NOMO-1 treated with DMSO at 0.1 percent for 48 hours (cell line): ENCODE measurements around the gene ARMC2.
"Not testable (repeated sequence)": the region's sequence is repeated elsewhere in the genome, so short reads cannot be mapped to it uniquely, and the experiment has no call there.

Experiments used
- DNase-seq: peaks from one replicate; lab custom pipeline; 2025; ENCODE audit not compliant: unreplicated experiment; lab: John Stamatoyannopoulos, UW

Gene ARMC2

DNA sequence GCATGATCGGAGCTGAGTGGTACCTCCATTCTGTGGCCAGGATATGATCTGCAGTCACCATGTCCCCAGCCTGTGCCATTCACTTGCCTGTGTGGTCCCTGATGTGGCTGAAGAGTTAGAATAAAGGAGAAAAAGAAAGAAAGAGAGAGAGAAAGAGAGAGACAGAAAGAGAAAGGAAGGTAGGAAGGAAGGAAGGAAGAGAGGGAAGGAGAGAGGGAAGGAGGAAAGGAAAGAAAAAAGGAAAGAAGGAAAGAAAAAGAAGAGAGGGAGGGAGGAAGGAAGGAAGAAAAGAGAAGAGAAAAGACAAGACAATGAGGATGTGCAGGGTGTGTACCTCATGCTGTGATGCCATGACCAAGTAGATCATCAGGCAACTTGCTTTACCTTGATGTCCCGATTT is 22.1 kb downstream of the ARMC2 start:
- DNase-seq: no peak

DNA sequence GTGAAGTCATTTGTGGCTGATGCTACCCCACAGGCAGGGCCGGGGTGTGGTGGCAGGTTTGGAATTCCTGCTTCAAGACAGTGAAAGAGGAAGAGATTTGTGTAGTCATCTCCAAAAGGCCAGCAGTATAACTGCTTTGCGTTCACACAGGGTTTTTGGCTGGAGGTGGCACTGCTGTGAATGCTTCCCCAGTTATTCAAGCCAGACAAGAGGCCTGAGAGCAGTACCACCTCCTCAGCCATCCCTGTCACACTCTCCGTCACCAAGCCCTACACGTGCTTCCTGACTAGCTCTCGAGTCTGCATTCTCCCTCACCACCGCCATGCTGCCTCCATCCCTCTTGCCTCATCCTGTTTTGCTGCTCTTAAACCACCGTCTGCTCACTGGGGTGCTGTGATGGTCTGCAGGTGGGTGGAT is 23.9 kb downstream of the ARMC2 start:
- DNase-seq: peak; percentile 21

DNA sequence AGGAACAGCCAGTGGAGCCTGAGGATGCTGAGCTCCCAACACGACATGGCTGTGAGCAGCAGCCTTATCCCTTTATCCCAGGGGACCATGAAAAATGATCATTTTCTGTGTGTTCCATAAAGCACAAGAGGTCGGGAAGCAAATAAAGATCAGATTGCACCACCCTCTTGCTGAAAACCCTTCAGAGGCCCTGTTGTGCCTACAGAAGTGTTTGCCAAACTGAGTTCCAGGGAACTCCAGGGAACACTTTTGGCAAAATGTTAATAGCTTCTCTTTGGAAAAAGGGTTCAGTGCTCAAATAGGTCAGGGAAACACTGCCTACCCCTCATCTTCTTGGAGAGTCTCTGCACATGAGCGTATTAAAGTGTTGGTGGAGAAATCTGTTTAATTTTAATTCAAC is 24.4 kb downstream of the ARMC2 start:
- no peak for DNase-seq

DNA sequence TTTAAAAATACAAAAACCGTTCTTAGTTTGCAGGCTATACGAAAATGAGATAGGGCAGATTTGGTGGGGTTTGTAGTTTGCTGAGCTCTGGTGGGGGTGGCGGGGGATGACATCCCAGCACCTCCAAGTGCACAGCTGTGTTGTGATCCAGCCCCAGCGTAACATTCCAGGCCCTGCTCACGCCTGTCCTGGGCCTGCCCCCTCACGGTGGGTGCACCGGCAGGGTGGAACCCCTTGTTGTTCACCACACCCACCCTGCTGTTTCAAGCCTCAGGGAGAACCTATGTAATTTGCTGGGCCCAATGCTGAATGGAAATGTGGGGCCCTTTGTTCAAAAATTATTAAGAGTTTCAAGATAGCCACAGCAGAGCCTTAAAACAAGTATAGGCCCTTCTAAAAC is 25.0 kb downstream of the ARMC2 start:
- DNase-seq: no peak

DNA sequence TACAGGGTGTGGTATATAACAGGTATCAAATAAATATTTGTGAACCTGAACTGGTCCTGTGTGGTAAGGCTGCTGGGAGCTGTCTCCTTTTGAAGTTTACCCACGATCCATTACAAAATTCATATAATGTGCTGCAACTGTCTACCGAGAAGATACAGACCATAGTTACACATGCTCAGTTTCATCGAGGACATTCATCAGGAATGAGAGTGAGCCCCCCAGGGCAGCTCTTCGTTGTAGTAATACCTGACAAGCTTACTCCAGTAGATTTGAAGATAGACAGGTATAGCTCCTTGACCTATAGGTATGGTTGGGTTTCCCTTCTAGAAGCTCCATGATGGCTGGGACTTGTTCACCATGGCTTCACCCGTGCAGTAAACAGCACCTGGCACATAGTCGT is 25.7 kb downstream of the ARMC2 start:
- DNase-seq: no peak

DNA sequence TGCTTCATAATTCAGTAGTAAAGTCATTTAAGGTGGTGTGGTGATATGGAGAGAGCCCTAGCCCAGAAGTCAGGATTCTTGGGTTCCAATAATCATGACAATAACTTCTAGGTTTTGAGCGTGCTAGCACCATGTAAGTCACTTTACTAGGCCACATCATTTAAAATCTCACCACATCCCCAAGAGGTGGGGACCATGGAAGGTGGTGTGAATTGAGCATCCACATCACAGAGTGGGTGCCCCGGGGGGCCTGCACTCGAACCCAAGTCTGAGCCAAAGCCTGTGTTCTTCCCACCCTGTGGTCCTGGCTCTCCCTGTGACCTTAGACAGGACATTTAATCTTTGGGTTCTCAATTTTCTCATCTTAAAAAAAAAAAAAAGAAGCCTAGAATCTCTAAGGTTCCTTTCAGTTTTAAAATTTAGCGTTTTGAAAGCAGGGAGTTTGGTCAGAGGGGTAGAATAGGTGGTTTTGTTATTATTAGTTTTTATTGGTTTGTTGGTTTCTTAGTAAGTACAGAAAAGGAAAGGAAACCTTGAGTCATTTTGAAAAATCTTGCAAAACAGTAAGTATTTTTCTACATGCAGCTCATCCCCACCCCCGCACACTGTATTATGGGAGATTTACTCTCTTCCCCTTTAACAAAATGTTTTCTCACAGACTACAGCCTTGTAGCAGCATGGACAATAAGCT is 26.4 kb downstream of the ARMC2 start:
- peak; percentile 93 for DNase-seq

DNA sequence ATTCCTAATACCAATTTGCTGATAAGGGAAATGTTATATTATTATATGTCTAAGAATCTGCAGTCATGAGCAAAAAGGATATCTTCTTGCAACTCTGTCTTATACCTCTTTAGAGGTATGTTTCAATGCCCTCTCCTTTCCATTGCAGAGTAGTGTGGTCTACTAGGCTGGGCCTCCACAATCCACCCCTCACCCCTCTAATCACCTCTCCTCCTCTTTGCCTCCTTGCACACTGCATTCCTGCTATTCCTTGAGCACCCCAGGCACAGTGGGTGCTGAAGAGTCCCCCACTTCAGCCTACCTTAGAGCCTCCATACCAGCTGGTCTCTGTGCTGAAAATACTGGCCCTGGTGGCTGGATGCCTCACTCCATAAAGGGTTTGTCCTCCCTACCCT is 26.9 kb downstream of the ARMC2 start:
- DNase-seq: no peak

DNA sequence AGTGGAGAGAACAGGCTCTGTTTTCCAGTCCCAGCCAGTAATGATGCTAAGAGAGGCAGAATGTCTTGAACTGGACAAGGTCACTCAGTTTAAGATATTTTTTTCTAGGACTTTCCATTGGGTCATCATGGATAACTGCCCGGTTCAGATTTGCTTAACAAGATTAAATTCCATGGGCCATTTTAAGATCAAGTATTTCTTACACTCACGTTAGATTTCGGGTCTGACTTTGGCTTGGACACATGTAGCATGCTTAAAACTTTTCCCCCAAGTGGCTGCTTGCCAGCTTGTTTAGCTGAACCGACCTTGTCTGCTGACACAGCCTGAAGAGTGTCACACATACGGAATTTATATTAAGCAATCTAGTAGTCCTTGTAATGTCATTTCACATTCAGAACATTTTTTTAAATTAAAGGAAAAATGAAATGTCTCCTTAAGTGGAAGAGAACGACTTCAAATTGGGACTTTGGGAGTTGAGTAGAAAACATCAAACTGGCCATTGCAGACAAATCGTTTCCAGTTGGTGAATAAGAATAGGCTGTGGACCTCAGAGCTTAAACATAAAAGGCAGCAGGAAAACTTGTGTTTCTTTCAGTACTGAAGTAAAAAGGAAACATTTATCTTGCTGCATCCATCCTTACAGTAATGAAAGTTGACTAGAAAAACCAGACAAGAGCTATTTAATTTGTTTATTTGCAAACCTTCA is 29.0 kb downstream of the ARMC2 start:
- no peak for DNase-seq

DNA sequence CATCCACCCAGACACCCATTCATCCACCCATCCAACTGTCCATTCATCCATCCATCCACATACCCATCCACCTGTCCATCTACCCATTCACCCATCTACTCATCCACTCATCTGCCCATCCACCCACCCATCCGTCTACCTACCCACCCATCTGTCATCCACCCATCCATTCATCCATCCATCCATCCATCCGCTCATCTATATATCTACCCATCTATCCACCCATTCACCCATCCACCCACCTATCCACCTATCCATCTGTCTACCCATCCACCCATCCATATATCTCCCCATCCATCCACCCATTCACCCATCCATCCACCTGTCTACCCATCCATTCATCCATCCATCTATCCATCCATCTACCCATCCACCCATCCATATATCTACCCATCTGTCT is 30.7 kb downstream of the ARMC2 start:
- DNase-seq: no peak

DNA sequence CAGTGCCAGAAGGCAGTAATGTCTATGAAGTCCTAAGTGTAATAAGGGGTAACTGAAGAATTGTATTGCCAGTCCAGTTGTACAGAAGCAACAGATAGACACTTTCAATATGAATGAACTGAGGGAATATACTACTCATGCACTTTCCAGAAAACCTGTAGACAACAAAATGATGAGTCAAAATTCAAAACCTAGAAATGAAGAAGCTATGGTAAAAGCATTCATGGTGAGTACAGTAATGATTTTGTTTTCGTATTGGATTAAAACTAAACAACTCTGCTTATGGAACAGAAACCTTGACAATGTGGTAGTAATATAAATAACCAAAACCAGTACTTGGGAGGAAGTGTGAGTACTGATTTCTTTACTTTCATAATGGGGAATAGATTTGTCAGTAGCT is 35.0 kb downstream of the ARMC2 start:
- peak; percentile 20 for DNase-seq

DNA sequence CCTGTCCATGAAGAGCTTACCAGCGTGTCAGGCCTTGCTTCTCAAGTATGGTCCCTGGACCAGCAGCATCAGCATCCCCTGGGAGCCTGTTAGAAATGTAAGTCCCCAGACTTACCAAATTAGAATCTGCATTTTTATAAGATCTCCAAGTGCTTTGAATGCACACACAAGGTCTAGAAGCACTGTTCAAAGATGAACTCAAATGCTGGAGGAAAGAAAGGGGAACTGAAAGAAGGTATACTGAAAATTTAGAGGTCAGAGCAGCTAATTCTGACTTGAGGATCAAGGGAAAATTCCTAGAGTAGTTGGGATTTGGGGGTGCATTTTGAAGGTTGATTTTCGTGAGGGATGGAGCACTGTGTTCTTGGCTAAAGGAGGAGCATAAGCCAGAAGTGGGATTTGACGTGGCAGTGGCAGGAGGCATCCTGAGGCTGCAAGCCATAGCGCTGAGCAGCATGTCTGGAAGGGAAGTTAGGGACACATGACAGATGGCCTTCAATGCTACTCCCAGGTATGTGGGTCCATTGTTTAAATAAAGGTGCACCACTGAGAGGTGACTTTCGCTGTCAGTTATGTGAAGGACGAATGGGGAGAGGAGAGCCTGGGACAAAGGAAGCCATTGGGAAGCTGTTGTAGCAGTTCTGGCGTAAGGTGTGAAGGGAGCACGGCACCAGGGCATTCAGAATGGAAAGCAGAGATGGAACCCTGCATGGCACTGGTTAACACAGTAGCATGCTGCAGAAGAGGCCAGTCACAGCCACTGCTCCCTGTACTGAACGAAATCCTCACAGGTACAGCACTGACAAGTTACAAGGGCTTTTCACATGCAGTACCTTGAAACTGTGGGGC is 36.2 kb downstream of the ARMC2 start:
- peak; percentile 62 for DNase-seq

DNA sequence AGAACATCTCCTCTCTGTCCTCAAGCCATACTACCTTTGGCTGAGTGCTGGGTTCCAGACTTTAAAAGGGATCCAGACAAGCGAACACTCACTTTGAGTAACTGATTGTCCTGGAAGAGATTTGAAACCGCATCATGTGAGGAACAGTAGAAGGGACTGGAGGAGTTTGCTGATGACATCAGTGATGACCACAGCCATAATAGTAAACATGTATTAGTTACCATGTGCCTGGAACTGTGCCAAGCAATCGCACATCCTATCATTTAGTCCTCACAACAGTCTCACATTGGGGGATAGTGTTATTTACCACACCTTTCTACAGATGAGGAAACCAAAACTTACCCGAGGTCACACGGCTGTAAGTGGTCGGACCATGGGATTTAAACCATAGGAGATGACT is 39.8 kb downstream of the ARMC2 start:
- DNase-seq: no peak

DNA sequence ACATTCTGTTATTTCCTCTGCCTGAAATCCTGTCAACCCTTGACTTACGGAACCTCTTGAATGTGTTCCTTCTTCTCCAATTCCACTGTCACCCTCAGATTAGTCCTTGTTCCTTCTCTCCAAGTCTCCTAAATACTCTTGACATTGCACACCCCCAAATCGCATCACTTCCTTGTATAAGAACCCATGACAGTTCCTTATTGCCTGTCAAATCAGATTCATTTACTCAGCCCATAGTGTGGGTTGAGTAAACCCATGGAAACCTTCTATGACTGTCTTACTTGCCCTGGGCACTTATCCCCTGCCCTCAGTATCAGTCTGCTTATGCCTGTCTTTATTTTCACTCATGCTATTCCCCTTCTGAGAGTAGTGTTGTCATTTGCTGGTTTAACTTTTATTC is 40.5 kb downstream of the ARMC2 start:
- DNase-seq: no peak

DNA sequence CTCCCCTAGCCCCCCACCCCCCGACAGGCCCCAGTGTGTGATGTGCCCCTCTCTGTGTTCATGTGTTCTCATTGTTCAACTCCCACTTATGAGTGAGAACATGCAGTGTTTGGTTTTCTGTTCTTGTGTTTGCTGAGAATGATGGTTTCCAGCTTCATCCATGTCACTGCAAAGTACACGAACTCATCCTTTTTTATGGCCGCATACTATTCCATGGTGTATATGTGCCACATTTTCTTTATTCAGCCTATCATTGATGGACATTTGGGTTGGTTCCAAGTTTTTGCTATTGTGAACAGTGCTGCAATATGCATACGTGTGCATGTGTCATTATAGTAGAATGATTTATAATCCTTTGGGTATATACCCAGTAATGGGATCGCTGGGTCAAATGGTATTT is 42.7 kb downstream of the ARMC2 start:
- DNase-seq: not testable (repeated sequence)

DNA sequence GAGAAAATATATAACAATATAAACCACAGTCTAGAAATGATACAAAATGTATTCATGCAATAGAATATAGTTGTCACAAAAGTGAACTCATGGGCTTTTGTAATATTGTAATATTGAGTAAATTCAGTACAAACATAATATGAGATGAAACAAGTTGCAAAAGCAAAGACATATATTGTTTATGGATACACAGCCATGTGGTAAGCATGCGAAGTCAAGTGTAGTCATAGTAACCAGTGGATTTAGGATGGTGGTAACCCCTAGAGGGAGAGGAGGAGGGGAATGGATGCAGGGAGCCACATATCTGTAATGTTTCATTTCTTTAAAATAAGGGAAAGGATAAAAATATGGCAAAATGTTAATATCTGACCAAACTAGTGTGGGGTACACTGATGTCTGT is 47.3 kb downstream of the ARMC2 start:
- DNase-seq: peak; percentile 56

DNA sequence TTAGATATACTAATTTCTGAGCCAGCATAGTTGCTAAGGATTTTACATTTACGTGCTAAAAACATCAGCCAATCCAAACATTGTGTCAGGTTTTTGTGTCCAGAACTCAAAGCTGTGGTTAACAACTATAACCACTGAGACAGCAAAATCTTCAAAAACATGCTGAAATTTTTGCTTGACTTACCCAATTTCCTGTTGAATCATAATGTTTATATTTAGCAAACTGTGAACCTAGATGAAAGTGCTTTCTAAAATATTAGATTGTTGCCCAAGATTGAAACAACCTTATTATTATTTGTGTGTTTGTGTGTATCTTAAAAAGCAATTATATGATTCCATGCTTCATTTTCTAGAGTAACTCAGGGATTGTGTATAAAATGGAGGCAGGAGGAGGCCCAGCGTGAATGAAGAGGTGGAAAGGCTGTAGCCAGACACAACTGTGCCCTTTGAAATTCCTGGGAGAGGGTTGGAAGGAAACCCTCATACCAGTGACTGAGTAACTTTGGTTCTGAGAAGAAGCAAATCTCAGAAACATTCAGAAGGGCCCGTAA is 48.0 kb downstream of the ARMC2 start:
- DNase-seq: peak; percentile 94

DNA sequence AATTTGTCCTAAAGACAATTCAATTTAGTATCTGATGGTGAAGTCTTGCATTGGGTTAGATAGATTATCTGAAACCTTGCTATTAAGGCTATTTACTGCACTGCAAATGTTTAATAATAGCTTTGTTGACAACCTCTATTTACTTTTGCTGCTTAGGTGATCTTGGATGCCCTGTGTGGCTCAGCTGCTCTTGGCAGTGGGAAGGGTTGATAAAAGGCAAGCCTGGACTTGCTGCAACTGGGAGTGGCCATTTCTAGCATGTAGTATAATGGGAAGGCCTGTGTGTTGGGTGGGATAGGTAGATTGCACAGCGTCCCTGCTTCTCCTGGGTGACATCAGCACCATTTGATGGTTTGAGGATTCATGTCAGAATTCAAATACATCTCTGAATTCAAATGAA is 49.1 kb downstream of the ARMC2 start:
- DNase-seq: peak; percentile 21

DNA sequence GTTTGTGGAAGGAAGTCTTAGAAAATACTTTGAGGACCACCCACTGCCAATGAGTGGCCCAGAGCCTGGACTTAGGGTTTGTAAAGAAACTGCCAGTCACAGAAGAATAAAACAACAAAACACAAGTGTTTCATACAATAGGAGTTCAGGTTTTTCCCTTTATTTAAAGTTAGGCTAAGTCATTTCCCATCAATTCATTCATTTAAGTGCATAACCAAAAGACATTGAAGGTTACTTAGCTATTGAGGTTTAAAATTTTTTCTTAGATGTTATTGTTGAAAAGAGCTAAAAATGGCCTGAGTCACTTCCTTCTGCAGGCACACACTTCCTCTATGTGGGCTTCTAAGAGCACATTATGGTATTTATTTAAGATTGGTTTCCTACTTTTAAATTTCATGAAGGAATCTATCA is 54.2 kb downstream of the ARMC2 start:
- peak; percentile 88 for DNase-seq

DNA sequence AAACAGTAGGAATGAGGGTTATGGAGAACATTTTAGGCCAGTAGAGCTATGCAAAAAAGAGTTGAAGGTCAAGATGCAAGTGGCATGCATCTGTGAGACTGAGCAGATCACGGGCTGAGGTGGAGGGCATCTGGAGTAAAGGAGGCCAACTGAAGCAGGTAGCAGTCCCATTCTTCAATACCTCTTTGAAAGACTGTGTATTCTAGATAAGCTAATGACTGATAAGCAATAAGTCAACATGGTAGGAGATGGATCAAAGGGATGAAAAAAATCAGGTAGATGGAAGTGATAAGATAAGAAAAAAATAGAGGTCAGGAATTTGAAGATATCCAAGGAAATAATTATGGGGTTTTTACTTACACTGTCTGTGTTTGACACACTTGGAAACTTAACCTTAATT is 55.6 kb downstream of the ARMC2 start:
- DNase-seq: no peak

DNA sequence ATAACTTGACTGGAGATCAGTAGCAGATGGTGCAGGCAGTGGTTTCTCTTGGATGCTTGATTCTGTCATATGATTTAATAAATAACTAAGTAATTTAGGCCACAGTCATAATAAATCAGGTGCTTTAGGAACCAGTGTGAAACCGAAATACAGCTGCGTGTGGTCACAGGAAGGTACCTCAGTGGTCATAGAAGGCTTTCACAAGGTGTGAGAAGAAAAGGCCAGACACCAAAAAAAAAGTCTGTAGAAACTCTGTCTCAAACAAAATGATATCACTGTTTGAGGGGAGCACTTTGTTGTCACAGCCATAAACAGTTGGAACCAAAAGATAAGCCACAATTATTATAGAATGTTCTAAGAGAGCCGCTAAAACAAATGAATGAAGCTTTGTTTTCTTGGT is 56.5 kb downstream of the ARMC2 start:
- peak; percentile 18 for DNase-seq

DNA sequence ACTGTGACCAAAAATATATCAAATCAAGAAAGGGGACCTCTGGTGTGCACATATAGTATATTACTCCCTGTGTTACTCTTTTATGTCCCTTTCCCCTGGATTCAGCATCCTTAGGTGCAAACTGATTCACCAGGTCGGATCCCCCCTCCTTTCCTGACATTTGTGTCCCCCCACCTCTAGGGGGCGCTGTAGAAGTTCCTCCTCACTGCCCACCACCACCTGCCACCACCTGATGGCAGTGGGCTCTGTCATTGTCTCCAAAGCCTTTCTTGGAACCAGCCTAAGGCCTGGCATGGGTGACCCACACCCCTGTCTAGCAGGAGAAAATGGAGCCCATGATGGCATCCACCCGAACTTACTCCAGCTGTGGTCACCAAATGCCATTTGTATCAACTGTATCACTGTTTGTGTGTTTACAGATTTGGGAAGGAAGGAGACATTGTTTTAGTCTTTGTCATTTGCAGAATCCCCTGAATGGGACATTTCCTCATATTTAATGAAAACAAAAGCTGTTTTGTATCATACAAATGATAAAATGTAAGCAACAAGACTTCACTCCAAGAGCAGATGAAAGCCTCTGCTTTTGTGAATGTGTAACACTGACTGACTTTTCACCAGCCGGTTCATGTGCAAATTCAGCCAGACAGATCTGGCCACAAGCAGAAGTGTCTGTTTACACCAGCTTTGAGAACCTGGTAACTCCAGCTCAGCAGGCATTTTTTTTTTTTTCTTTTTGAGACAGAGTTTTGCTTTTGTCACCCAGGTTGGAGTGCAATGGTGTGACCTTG is 66.2 kb downstream of the ARMC2 start:
- DNase-seq: no peak
